Stimulated activated naive CD8-positive, alpha-beta T cell treated with anti-CD3 and anti-CD28 coated beads, Interleukin-15, amount 100 ng/mL, for 72 hours (primary cell): ENCODE data around the gene HSDL2.
"Not testable (repeated sequence)": the region's sequence is repeated elsewhere in the genome, so short reads cannot be mapped to it uniquely, and the experiment has no call there.

Experiments
- ATAC-seq: fragments of 150-1000 bp; cut with Tn5 transposase; 2 replicates; pipeline ENCODE4 v1.10.0; 2021; ENCODE audit warnings: mild to moderate bottlenecking, moderate library complexity
- DNase-seq, 2 donors: peaks; one replicate each; pipeline ENCODE4 v3.0.0; 2021 to 2022
- H3K27ac Mint-ChIP-seq, 2 donors: one replicate each; pipeline ENCODE4 v1.8.0; 2022; ENCODE audit warnings: mild to moderate bottlenecking in 2 of 2, mixed read lengths in 2 of 2, moderate library complexity in 2 of 2
- H3K27me3 Mint-ChIP-seq: one replicate; pipeline ENCODE4 v1.8.0; 2022; ENCODE audit warnings: mixed read lengths
- H3K4me1 Mint-ChIP-seq: one replicate; pipeline ENCODE4 v1.8.0; 2022; ENCODE audit warnings: mild to moderate bottlenecking, mixed read lengths
- H3K4me3 Mint-ChIP-seq, 2 donors: one replicate each; pipeline ENCODE4 v1.8.0; 2022; ENCODE audit warnings: mild to moderate bottlenecking in 2 of 2, mixed read lengths in 2 of 2, moderate library complexity in 1 of 2
- H3K9me3 Mint-ChIP-seq, 2 donors: one replicate each; pipeline ENCODE4 v1.8.0; 2022; ENCODE audit warnings: mixed read lengths in 2 of 2

HSDL2 gene

DNA sequence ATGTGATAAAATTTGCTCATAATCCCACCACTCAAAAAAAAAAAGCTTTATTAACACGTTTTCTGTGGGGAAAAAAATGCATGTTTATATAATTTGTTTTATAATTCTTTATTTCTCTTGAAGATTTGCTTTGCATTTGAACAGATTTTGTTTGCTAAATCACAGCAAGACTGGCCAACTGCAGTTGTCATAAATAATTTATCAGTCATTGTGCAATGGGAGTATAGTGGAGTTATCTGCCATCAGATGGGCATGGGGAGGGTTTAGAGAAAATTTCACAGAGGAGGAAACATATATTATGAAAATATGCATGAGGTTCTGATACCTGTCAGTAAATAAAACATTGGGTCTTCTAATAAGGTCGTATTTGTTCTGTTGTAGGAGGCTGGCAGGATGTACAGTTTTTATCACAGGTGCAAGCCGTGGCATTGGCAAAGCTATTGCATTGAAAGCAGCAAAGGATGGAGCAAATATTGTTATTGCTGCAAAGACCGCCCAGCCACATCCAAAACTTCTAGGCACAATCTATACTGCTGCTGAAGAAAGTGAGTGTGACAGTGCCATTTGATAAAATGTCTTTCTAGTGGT is 23.8 kb downstream of the HSDL2 start:
- Mint-ChIP-seq H3K27me3 (no peaks in the 10 kb centered on the region), H3K27ac (no peak overlapping the region), H3K4me3 (no peak overlapping the region), H3K9me3 (peaks cover 0 to 7% of the 10 kb centered on the region in 2 donors), H3K4me1 (no peaks in the 10 kb centered on the region)
- DNase-seq (no peak), ATAC-seq (no peak)

DNA sequence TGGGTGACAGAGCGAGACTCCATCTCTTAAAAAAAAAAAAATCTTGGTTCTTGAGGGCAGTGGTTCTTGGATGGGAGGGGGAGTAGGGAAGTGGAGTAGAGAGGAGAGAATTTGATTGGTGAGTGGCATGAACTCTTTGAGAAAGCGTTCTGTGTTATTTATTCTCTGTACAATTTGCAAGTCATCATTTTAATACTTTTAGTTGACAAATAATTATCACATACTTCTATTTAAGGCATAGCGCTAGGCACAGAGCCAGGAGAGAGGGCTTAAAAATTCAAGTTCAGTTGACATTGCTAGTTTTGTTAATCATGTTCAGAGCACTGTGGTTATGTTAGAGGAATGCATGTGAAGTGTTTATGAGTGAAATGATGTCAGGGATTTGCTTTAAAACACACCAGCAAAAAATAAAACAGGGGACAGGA is 24.6 kb downstream of the HSDL2 start:
- DNase-seq, result no peak
- no peak overlapping the region for H3K27ac Mint-ChIP-seq

GRCh38 chr9:112408275-112408674 is 28.4 kb downstream of the HSDL2 start:
- no peak for DNase-seq
- no peaks in the 10 kb centered on the region for H3K9me3 Mint-ChIP-seq
- H3K27me3 Mint-ChIP-seq, result no peaks in the 10 kb centered on the region
- ATAC-seq, result no peak
- no peak overlapping the region for H3K4me3 Mint-ChIP-seq
- H3K27ac Mint-ChIP-seq, result no peak overlapping the region
- H3K4me1 Mint-ChIP-seq, result no peaks in the 10 kb centered on the region

More for the DNA sequence above, 24.6 kb downstream of the HSDL2 start:
- H3K9me3 Mint-ChIP-seq, result no peaks in the 10 kb centered on the region
- no peak overlapping the region for H3K4me3 Mint-ChIP-seq
- no peaks in the 10 kb centered on the region for H3K4me1 Mint-ChIP-seq
- H3K27me3 Mint-ChIP-seq, result no peaks in the 10 kb centered on the region
- ATAC-seq, result no peak

- Mint-ChIP-seq H3K9me3 (no peaks in the 10 kb centered on the region), H3K4me3 (no peak overlapping the region), H3K27ac (peak overlapping the region in 1 of 2 donors; percentile 76), H3K27me3 (no peaks in the 10 kb centered on the region), H3K4me1 (no peaks in the 10 kb centered on the region)
- ATAC-seq (no peak), DNase-seq (no peak)
Measured at GRCh38 chr9:112408819-112409218, 28.9 kb downstream of the HSDL2 start.

- H3K9me3 Mint-ChIP-seq, result no peaks in the 10 kb centered on the region
- no peak overlapping the region for H3K27ac Mint-ChIP-seq
- no peaks in the 10 kb centered on the region for H3K27me3 Mint-ChIP-seq
- no peak for ATAC-seq
- no peak overlapping the region for H3K4me3 Mint-ChIP-seq
- H3K4me1 Mint-ChIP-seq, result no peaks in the 10 kb centered on the region
- no peak for DNase-seq
Measured at GRCh38 chr9:112409758-112410157, 29.9 kb downstream of the HSDL2 start.

DNA sequence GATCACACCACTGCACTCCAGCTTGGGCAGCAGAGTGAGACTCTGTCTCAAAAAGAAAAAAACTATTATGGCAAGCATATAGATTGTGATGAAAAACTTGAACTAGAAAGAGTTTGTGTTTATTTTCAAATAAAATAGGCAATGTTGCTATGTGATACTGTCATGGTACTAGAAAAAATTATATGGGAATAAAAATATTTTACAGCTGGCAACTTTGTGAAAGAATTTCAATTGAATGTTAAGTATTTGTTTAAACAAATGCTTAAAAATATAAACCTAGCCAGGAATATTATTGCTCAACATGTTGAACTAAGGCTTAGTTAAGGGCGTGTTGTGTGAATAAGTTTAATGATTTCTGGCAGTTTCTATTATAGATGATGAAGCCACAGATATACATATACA is 31.7 kb downstream of the HSDL2 start:
- Mint-ChIP-seq H3K27me3 (no peaks in the 10 kb centered on the region), H3K9me3 (no peaks in the 10 kb centered on the region), H3K4me1 (no peaks in the 10 kb centered on the region), H3K27ac (no peak overlapping the region), H3K4me3 (no peak overlapping the region)
- ATAC-seq, result no peak
- DNase-seq, result no peak

GRCh38 chr9:112413728-112414127 is 33.8 kb downstream of the HSDL2 start:
- H3K27ac Mint-ChIP-seq, H3K4me3 Mint-ChIP-seq, DNase-seq, ATAC-seq, H3K4me1 Mint-ChIP-seq, H3K9me3 Mint-ChIP-seq, H3K27me3 Mint-ChIP-seq: not testable (repeated sequence)

DNA sequence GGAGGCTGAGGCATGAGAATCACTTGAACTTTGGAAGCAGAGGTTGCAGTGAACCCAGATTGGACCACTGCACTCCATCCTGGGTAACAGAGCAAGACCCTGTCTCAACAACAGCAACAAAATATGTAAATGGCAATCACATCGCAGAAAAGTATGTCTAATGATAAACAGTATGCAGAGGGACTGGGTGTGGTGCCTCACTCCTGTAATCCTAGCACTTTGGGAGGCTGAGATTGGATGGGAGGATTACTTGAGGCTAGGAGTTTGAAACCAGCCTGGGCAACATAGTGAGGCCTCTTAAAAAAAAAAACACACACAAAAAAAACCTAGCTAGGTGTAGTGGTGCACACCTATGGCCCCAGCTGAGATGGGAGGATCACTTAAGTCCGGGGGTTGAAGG is 40.3 kb downstream of the HSDL2 start:
- ATAC-seq, result no peak
- H3K4me1 Mint-ChIP-seq, result no peaks in the 10 kb centered on the region
- H3K27ac Mint-ChIP-seq, result no peak overlapping the region
- H3K4me3 Mint-ChIP-seq, result no peak overlapping the region
- H3K9me3 Mint-ChIP-seq, result no peaks in the 10 kb centered on the region
- no peaks in the 10 kb centered on the region for H3K27me3 Mint-ChIP-seq
- no peak for DNase-seq

DNA sequence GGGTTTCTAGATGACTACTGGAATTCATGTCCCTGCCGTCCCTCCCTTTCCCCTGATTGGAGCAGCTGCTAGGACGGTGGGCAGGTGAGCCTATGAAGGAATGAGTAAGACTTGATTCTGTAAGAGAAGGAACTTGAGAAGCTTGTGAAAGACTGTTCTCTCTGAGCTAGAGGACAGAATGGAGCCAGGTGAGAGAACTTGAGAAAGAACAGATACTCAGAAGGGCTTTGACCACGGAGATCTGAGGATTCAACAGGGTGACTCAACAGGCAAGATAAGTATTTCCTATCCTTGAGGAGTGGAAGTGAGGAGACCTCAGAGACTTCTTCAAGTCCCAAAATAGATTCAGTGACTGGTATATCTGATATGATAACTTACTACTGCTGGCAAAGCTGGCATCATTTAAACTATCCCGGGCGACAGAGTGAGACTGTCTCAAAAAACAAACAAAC is 41.9 kb downstream of the HSDL2 start:
- DNase-seq, result no peak
- ATAC-seq, result no peak
- Mint-ChIP-seq H3K4me1 (no peaks in the 10 kb centered on the region), H3K27ac (no peak overlapping the region), H3K4me3 (no peak overlapping the region), H3K9me3 (no peaks in the 10 kb centered on the region), H3K27me3 (no peaks in the 10 kb centered on the region)

GRCh38 chr9:112422417-112423148 is 42.7 kb downstream of the HSDL2 start:
- H3K9me3 Mint-ChIP-seq, result no peaks in the 10 kb centered on the region
- H3K4me3 Mint-ChIP-seq, result no peak overlapping the region
- H3K4me1 Mint-ChIP-seq, result no peaks in the 10 kb centered on the region
- ATAC-seq, result no peak
- no peak overlapping the region for H3K27ac Mint-ChIP-seq
- no peak for DNase-seq
- H3K27me3 Mint-ChIP-seq, result no peaks in the 10 kb centered on the region

DNA sequence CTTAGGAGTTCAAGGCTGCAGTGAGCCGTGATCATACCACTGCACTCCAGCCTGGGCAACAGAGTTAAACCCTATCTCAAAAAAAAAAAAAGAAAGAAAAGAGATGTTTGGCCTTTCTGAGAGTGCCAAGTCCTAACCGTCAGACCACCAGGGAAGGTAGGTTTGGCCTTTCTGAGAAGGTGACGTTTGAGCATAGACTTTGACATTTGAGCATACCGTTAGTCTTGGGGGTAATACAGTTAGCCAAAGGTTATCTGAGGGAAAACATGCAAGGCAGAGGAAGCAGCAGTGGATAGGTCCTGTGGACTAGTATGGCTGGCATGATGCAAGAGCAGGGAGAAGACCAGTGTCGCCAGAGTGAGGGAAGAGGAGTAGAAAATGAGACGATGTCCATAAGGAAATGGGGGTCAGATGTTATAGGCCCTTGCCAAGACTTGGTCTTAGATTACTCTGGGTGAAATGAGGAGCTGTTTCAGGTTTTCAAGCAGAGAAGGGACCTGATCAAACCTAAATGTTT is 50.2 kb downstream of the HSDL2 start:
- Mint-ChIP-seq H3K9me3 (no peaks in the 10 kb centered on the region), H3K4me1 (no peaks in the 10 kb centered on the region), H3K4me3 (no peak overlapping the region), H3K27ac (no peak overlapping the region), H3K27me3 (no peaks in the 10 kb centered on the region)
- DNase-seq (no peak), ATAC-seq (no peak)

DNA sequence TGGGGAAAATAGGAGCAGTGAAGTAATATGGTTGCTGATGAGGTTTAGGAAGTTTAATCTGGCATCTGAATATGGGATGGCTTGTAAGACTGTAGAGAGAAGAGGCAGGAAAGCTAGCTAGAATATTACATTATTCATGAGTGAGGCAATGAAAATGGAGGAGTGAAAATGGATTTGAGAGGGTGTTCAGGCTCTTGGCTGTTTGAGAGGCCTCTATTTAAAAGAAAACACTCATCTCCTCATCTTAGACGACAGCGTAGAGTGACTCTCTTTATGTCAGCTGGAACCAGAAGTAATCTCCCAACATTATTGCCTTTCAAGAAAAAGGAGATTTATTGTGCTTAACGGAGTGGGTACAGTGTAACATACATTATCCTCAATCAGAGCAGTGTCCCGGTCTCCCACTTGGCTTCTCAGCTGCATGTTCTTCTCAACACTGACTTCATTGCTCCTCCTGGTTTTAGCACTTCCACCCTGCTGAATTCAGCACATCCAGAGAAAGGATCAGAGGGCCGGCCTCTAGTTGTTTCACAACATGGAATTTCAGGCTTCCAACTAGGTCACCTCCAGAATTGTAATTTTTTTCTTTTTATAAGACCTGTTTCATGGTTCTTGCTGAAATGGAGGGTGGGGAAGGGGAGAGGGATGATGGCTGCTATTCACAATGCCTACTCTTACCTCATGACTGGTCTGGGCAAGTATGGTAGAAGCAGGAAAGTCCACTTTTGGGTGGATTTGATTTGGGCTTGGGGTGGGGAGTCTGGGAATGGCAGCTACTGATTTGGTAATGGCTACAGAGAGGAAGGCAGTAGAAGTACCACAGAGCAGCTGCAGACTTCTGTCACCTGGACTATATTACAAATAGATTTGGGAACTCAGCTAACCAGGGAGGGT is 53.8 kb downstream of the HSDL2 start:
- Mint-ChIP-seq H3K27me3 (no peaks in the 10 kb centered on the region), H3K27ac (no peak overlapping the region), H3K4me3 (no peak overlapping the region), H3K9me3 (no peaks in the 10 kb centered on the region), H3K4me1 (no peaks in the 10 kb centered on the region)
- no peak for DNase-seq
- no peak for ATAC-seq

- no peaks in the 10 kb centered on the region for H3K4me1 Mint-ChIP-seq
- no peak overlapping the region for H3K4me3 Mint-ChIP-seq
- no peak overlapping the region for H3K27ac Mint-ChIP-seq
- no peaks in the 10 kb centered on the region for H3K9me3 Mint-ChIP-seq
- ATAC-seq, result no peak
- DNase-seq, result no peak
- no peaks in the 10 kb centered on the region for H3K27me3 Mint-ChIP-seq
Measured at GRCh38 chr9:112434487-112434886, 54.6 kb downstream of the HSDL2 start.

DNA sequence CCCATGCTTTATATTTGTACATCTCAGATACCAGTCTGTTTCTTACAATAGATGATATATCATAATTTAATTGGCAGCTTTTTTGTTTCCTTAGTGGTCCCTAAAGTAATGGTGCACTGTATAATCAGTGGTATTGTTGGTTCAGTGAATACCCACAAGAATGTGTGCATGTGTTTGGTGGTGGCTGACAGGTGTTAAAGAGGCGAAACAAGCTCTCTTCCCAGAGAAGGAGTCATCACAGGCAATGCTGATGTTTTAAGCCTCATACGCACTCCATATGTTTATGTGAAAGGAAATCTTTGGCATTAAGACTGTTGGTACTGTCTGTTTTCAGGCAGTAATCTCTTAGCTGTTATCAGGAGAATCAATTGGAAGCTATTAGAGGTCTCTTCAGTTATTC is 57.5 kb downstream of the HSDL2 start:
- ATAC-seq, result no peak
- Mint-ChIP-seq H3K4me3 (no peak overlapping the region), H3K27me3 (no peaks in the 10 kb centered on the region), H3K27ac (no peak overlapping the region), H3K9me3 (no peaks in the 10 kb centered on the region), H3K4me1 (no peaks in the 10 kb centered on the region)
- no peak for DNase-seq

DNA sequence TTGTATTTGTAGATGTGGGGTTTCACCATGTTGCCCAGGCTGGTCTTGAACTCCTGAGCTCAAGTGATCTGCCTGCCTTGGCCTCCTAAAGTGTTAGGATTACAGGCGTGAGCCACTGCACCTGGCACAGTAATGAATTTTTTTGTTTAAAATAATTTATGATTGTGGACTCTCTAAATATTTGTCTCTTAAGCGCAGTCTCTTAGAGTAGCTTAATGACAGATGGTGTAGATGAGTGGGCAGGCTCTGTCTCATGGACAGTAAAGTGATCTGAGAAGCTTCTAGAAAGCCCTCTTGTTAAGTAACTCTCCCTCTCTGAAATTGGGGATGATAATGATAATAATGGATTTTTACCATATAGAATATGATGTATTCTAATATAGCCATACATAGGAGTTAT is 59.3 kb downstream of the HSDL2 start:
- DNase-seq, result no peak
- no peaks in the 10 kb centered on the region for H3K9me3 Mint-ChIP-seq
- no peak overlapping the region for H3K4me3 Mint-ChIP-seq
- H3K4me1 Mint-ChIP-seq, result no peaks in the 10 kb centered on the region
- no peak for ATAC-seq
- H3K27ac Mint-ChIP-seq, result no peak overlapping the region
- H3K27me3 Mint-ChIP-seq, result no peaks in the 10 kb centered on the region

DNA sequence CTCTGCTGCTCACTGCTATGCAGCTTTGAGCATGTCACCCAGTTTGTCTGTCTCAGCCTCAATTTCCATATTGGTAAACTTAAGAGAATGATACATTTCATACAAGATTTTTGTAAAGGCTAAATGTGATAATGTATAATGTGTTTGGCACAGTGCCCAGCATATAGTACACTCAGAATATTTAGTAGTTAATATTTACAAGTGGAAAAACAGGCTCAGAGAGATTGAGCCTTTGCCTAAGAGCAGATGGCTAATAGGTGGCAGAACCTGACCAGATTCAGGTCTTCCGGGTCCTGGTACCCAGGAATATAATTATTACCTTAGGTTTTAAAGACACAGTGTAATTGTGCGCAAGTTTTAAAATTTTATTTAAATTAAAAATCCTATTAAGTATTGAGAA is 59.9 kb downstream of the HSDL2 start:
- DNase-seq (no peak), ATAC-seq (no peak)
- no peaks in the 10 kb centered on the region for H3K27me3 Mint-ChIP-seq
- no peak overlapping the region for H3K27ac Mint-ChIP-seq
- H3K4me3 Mint-ChIP-seq, result no peak overlapping the region
- no peaks in the 10 kb centered on the region for H3K9me3 Mint-ChIP-seq
- no peaks in the 10 kb centered on the region for H3K4me1 Mint-ChIP-seq
